Mesenchymal stem cell (in vitro differentiated cells and primary cell): Measurements from ENCODE around the gene BAHCC1.

Experiments used
- DNase-seq: peaks from one replicate; pipeline ENCODE4 v3.0.0-alpha.2; 2013
- H2AFZ ChIP-seq: one replicate; pipeline ENCODE4 v1.6.1; 2013; ENCODE audit warnings: low read depth, mild to moderate bottlenecking, control low read depth, inconsistent platforms, low read length, moderate library complexity
- H2AK5ac ChIP-seq: 2 replicates; pipeline ENCODE4 v1.6.1; 2013; ENCODE audit warnings: low read length, moderate library complexity, mild to moderate bottlenecking, inconsistent platforms; ENCODE audit not compliant: severe bottlenecking
- H2BK120ac ChIP-seq: one replicate; pipeline ENCODE4 v1.6.1; 2013; ENCODE audit warnings: low read depth, mild to moderate bottlenecking, inconsistent platforms, low read length, moderate library complexity
- H2BK12ac ChIP-seq, 2 experiments: one replicate each; pipeline ENCODE4 v1.6.1; 2013; ENCODE audit warnings: inconsistent platforms in 2 of 2, low read length in 2 of 2, mild to moderate bottlenecking in 2 of 2, moderate library complexity in 2 of 2, control low read depth in 1 of 2
- H2BK15ac ChIP-seq: one replicate; pipeline ENCODE4 v1.6.1; 2013; ENCODE audit warnings: mild to moderate bottlenecking, low read depth, inconsistent platforms; ENCODE audit not compliant: poor library complexity, severe bottlenecking
- H2BK5ac ChIP-seq: 2 replicates; pipeline ENCODE4 v1.6.1; 2013; ENCODE audit warnings: low read depth, mild to moderate bottlenecking, low read length, control low read depth, inconsistent platforms; ENCODE audit not compliant: poor library complexity, severe bottlenecking
- H3K14ac ChIP-seq, 2 experiments: one replicate each; pipeline ENCODE4 v1.6.1; 2013; ENCODE audit warnings: inconsistent platforms in 2 of 2, low read length in 2 of 2, control low read depth in 1 of 2, mild to moderate bottlenecking in 1 of 2, moderate library complexity in 1 of 2
- H3K18ac ChIP-seq, 2 experiments: one replicate each; pipeline ENCODE4 v1.6.1; 2013; ENCODE audit warnings: inconsistent platforms in 2 of 2, low read length in 2 of 2, control low read depth in 1 of 2, low read depth in 1 of 2, mild to moderate bottlenecking in 1 of 2
- H3K23ac ChIP-seq, 2 experiments: one replicate each; pipeline ENCODE4 v1.6.1; 2013; ENCODE audit warnings: inconsistent platforms in 2 of 2, low read length in 2 of 2, mild to moderate bottlenecking in 2 of 2, moderate library complexity in 2 of 2, control low read depth in 1 of 2
- H3K27ac ChIP-seq: 2 replicates; pipeline ENCODE4 v1.5.1; 2013; ENCODE audit warnings: mild to moderate bottlenecking, moderate library complexity, low read length, control low read depth, inconsistent platforms; ENCODE audit not compliant: poor library complexity, severe bottlenecking
- H3K27me3 ChIP-seq, 2 experiments: 2 replicates each; pipeline versions ENCODE4 v1.6.1 to v1.7.0; 2013; ENCODE audit warnings: low read length in 2 of 2, mild to moderate bottlenecking in 2 of 2, moderate library complexity in 2 of 2, control low read depth in 1 of 2, inconsistent platforms in 1 of 2; ENCODE audit not compliant: control insufficient read depth in 1 of 2, insufficient read depth in 1 of 2
- H3K36me3 ChIP-seq, 2 experiments: 2 replicates each; pipeline versions ENCODE4 v1.6.1 to v1.7.0; 2013; ENCODE audit warnings: low read length in 2 of 2, control low read depth in 1 of 2, inconsistent platforms in 1 of 2, low read depth in 1 of 2, mild to moderate bottlenecking in 1 of 2; ENCODE audit not compliant: insufficient read depth in 2 of 2, control insufficient read depth in 1 of 2
- H3K4ac ChIP-seq, 2 experiments: one replicate each; pipeline ENCODE4 v1.6.1; 2013; ENCODE audit warnings: inconsistent platforms in 2 of 2, low read length in 2 of 2, mild to moderate bottlenecking in 2 of 2, moderate library complexity in 2 of 2, control low read depth in 1 of 2, low read depth in 1 of 2
- H3K4me1 ChIP-seq: 2 replicates; pipeline ENCODE4 v1.6.1; 2013; ENCODE audit warnings: low read depth, low read length, control low read depth; ENCODE audit not compliant: control insufficient read depth, insufficient read depth
- H3K4me2 ChIP-seq: 2 replicates; pipeline ENCODE4 v1.6.1; 2013; ENCODE audit warnings: low read length, mild to moderate bottlenecking, inconsistent platforms; ENCODE audit not compliant: poor library complexity, severe bottlenecking
- H3K4me3 ChIP-seq, 2 experiments: 2 replicates each; pipeline versions ENCODE4 v1.5.1 to v1.7.0; 2013; ENCODE audit warnings: low read length in 2 of 2, mild to moderate bottlenecking in 2 of 2, control low read depth in 1 of 2, low read depth in 1 of 2; ENCODE audit not compliant: insufficient read depth in 1 of 2
- H3K79me1 ChIP-seq: replicated peaks from 2 replicates; pipeline ENCODE4 v1.6.1; 2013; ENCODE audit warnings: mild to moderate bottlenecking, control low read depth, low read length, inconsistent platforms; ENCODE audit not compliant: poor library complexity, severe bottlenecking
- H3K9ac ChIP-seq: 2 replicates; pipeline ENCODE4 v1.7.0; 2013; ENCODE audit warnings: mild to moderate bottlenecking, low read length, moderate library complexity
- H3K9me3 ChIP-seq: 2 replicates; pipeline ENCODE4 v1.7.0; 2013; ENCODE audit warnings: mild to moderate bottlenecking, low read length; ENCODE audit not compliant: control insufficient read depth
- H4K8ac ChIP-seq: one replicate; pipeline ENCODE4 v1.6.1; 2013; ENCODE audit warnings: inconsistent platforms, mild to moderate bottlenecking, low read length, moderate library complexity
- H4K91ac ChIP-seq: one replicate; pipeline ENCODE4 v1.6.1; 2013; ENCODE audit warnings: mild to moderate bottlenecking, low read length, inconsistent platforms
- WGBS: methylation state at CpG from one replicate; pipeline ENCODE4 v1.1.7; 2013; ENCODE audit warnings: mixed read lengths; 5-methylcytosine and 5-hydroxymethylcytosine counted together

BAHCC1 gene

DNA sequence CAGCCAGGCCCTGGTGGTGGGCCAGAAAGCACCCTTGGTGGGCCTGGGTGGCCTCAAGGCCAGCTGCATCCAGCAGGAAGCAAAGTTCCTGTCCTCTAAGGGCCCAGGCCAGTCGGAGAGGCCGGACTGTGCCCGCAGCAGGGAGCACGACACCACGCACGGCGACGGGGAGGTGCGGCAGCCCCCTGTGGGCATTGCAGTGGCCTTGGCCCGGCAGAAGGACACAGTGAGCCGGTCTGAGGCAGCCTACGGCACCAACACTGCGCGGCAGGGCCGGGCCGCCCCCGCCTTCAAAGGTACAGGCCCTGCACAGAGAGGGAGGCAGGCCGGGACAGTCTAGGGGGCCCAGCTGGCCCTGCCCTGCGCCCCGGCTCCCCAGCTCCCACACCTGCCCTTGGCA lies 48.0 kb downstream of the BAHCC1 start:
- Histone ChIP-seq H3K79me1 (peaks cover 2% of the 10 kb centered on the region), H3K36me3 (peaks cover 3 to 83% of the 10 kb centered on the region in 2 experiments), H3K9ac (no peak overlapping the region), H3K18ac (no peak overlapping the region), H3K14ac (no peak overlapping the region), H2AK5ac (no peak overlapping the region), H4K91ac (peak overlapping the region; percentile 46), H3K4ac (no peak overlapping the region), H3K9me3 (no peaks in the 10 kb centered on the region), H3K4me3 (no peak overlapping the region), H4K8ac (no peak overlapping the region), H3K23ac (no peak overlapping the region), H3K27ac (no peak overlapping the region), H2AFZ (no peak overlapping the region), H3K4me1 (peaks cover 5% of the 10 kb centered on the region), H3K4me2 (no peak overlapping the region), H2BK120ac (no peak overlapping the region), H3K27me3 (no peaks in the 10 kb centered on the region), H2BK15ac (no peak overlapping the region), H2BK5ac (no peak overlapping the region), H2BK12ac (no peak overlapping the region)
- no peak for DNase-seq
- WGBS: 95% methylated on average over 20 of the region's 20 CpGs

DNA sequence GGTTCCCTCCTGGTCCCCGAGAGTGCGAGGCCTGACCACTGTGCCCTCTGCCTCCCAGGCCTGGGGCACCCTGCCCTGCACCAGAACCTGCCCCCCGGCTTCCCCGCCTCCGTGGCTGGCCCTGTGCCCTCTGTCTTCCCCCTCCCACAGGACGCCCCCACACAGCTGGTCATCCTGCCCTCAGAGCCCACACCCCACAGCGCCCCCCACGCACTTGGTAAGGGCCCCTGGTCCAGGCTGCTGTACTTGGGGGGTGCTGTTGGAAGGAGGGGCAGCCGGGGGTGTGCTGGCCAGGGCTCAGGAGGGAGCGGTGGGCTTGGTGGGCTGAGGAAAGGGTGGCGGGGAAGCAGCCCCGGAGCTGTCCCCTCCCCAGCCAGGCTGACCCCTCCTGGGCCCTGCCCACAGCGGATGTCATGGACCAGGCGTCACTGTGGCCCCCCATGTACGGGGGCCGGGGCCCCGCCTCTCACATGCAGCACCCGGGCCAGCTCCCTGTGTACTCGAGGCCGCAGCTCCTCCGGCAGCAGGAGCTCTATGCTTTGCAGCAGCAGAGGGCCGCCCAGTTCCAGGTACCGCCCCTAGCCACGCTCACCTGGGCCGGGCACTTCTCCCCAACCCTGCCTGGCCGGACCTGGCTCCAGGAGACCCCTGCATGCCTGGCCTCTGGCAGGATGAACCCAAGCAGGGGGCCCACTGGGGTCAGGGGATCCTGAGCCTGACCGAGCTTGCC lies 49.5 kb downstream of the BAHCC1 start:
- no peak overlapping the region for H3K4ac ChIP-seq
- no peak overlapping the region for H3K4me3 ChIP-seq
- H3K14ac ChIP-seq: no peak overlapping the region
- H3K4me1 ChIP-seq: peaks cover 5% of the 10 kb centered on the region
- H4K91ac ChIP-seq: no peak overlapping the region
- no peak for DNase-seq
- no peak overlapping the region for H2BK5ac ChIP-seq
- H2AFZ ChIP-seq: no peak overlapping the region
- no peak overlapping the region for H3K9ac ChIP-seq
- H2BK15ac ChIP-seq: no peak overlapping the region
- peaks cover 2% of the 10 kb centered on the region for H3K79me1 ChIP-seq
- no peak overlapping the region for H3K27ac ChIP-seq
- no peak overlapping the region for H2AK5ac ChIP-seq
- 89% methylated on average over 20 of the region's 27 CpGs for WGBS
- no peaks in the 10 kb centered on the region for H3K27me3 ChIP-seq
- H3K9me3 ChIP-seq: no peaks in the 10 kb centered on the region
- no peak overlapping the region for H3K23ac ChIP-seq
- no peak overlapping the region for H4K8ac ChIP-seq
- no peak overlapping the region for H2BK120ac ChIP-seq
- no peak overlapping the region for H3K18ac ChIP-seq
- H3K4me2 ChIP-seq: no peak overlapping the region
- H3K36me3 ChIP-seq: peaks cover 3 to 78% of the 10 kb centered on the region in 2 experiments
- no peak overlapping the region for H2BK12ac ChIP-seq

DNA sequence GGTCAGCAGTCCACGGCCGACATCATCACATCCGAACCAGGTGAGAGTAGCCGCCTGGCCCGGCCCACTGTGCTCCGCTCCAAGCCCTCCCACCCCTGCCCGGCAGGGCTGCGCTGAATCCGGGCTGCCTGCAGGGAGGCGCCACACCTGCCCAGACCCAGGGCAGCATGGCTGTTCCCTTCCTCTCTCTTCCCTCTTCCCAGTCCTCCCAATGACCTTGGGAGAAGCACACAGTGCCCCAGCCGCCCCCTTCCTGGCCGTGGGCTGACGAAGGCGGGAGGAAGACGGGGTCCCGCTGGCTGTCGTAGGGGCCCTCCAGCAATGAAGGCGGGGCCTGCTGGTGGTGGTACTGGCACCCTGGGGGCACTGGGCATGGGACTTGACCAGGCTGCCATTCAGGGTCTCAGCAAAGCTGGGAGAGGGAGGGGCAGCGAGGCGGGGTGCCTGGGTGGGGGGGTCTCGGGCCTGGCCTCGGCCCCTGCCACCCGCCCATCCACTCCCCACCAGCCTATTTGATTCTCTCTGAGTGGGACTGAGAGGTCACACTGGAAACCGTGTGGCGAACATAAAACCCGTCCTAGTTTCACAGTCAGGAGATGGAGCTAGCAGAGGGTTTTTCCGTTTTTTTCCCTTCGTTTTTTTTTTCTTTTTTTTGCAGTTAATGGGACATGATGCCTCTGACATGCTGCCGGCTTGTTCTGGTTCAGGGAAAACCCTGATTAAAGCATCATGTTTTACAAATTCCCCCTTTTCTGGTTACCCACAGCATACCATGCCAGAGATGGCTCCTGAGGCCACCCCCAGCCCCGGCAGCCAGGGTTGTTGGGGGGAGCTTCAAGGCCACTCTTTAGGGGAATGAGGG lies 50.6 kb downstream of the BAHCC1 start:
- peaks cover 2% of the 10 kb centered on the region for H3K79me1 ChIP-seq
- no peak overlapping the region for H4K8ac ChIP-seq
- no peak overlapping the region for H3K9ac ChIP-seq
- no peak overlapping the region for H3K4me2 ChIP-seq
- no peak overlapping the region for H3K18ac ChIP-seq
- H2BK120ac ChIP-seq: no peak overlapping the region
- H2BK12ac ChIP-seq: no peak overlapping the region
- H3K4ac ChIP-seq: no peak overlapping the region
- WGBS: 92% methylated on average over 28 of the region's 30 CpGs
- H2AFZ ChIP-seq: no peak overlapping the region
- no peak overlapping the region for H3K14ac ChIP-seq
- no peaks in the 10 kb centered on the region for H3K27me3 ChIP-seq
- H2BK5ac ChIP-seq: no peak overlapping the region
- H4K91ac ChIP-seq: no peak overlapping the region
- peaks cover 5% of the 10 kb centered on the region for H3K4me1 ChIP-seq
- H2AK5ac ChIP-seq: no peak overlapping the region
- H3K9me3 ChIP-seq: no peaks in the 10 kb centered on the region
- no peak for DNase-seq
- H3K27ac ChIP-seq: no peak overlapping the region
- peaks cover 3 to 74% of the 10 kb centered on the region in 2 experiments for H3K36me3 ChIP-seq
- H2BK15ac ChIP-seq: no peak overlapping the region
- no peak overlapping the region for H3K23ac ChIP-seq
- no peak overlapping the region for H3K4me3 ChIP-seq

GRCh38 chr17:81447331-81447933 lies 52.2 kb downstream of the BAHCC1 start:
- no peak overlapping the region for H3K4me3 ChIP-seq
- H4K8ac ChIP-seq: no peak overlapping the region
- H3K4me2 ChIP-seq: no peak overlapping the region
- H2BK5ac ChIP-seq: no peak overlapping the region
- no peak overlapping the region for H3K14ac ChIP-seq
- no peak for DNase-seq
- H3K9ac ChIP-seq: no peak overlapping the region
- H2BK12ac ChIP-seq: no peak overlapping the region
- no peak overlapping the region for H3K18ac ChIP-seq
- H3K9me3 ChIP-seq: no peaks in the 10 kb centered on the region
- H3K4me1 ChIP-seq: peaks cover 5% of the 10 kb centered on the region
- no peak overlapping the region for H4K91ac ChIP-seq
- H3K27me3 ChIP-seq: no peaks in the 10 kb centered on the region
- H3K79me1 ChIP-seq: no peaks in the 10 kb centered on the region
- no peak overlapping the region for H2AK5ac ChIP-seq
- H2BK120ac ChIP-seq: no peak overlapping the region
- H3K27ac ChIP-seq: no peak overlapping the region
- H2AFZ ChIP-seq: no peak overlapping the region
- H3K23ac ChIP-seq: no peak overlapping the region
- no peak overlapping the region for H3K4ac ChIP-seq
- H3K36me3 ChIP-seq: peaks cover 3 to 78% of the 10 kb centered on the region in 2 experiments
- WGBS: 95% methylated on average over 25 of the region's 25 CpGs
- no peak overlapping the region for H2BK15ac ChIP-seq
